ENCODE measurements around the gene NDRG2.
A peak's percentile ranks its signal among the peaks of the same experiment; 100 is the strongest.
"Not testable (repeated sequence)": the region's sequence is repeated elsewhere in the genome, so short reads cannot be mapped to it uniquely, and the experiment has no call there.

NDRG2 gene

DNA sequence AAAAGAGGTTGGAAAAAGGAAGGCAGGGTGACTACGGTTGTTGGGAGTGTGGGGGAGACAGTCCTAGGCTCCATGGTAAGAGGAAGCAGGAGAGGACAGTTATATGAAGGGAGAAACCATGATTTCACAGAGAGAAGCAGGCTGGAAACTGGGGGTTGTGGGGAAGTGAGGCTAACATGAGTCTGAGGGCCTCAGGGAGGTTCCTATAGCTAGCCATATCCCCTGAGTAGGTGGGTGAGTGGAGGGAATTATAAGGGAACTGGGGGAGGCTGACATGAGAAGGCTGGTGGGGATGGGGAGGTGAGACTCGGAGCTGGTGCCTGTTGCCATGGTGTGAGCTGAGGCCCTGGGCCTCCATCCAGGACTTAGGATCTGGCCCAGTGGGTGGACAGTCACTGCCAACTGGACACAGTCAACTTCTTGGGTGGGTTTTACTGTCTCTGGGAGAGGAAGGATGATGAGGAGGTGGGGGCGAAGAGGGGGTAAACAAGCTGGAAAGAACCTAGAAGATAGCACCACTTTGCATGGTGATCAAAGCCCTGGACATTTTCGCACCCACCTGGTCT, 8.4 kb upstream of the NDRG2 start:
- no peak for DNase-seq

- DNase-seq, result no peak
These were observed 7.7 kb upstream of the NDRG2 start for GRCh38 chr14:21032326-21033132.

- DNase-seq, result no peak
These were observed 5.7 kb upstream of the NDRG2 start for GRCh38 chr14:21030531-21030930.

- DNase-seq, result no peak
These were observed 5.1 kb upstream of the NDRG2 start, which contains the start of gene TPPP2 for GRCh38 chr14:21029917-21030316. Gene TPPP2 (plus strand): TSS chr14:21030217. CDS start chr14:21030582, 365 bp downstream.

- no peak for DNase-seq
These were observed 2.1 kb upstream of the NDRG2 start for GRCh38 chr14:21026988-21027315.

DNA sequence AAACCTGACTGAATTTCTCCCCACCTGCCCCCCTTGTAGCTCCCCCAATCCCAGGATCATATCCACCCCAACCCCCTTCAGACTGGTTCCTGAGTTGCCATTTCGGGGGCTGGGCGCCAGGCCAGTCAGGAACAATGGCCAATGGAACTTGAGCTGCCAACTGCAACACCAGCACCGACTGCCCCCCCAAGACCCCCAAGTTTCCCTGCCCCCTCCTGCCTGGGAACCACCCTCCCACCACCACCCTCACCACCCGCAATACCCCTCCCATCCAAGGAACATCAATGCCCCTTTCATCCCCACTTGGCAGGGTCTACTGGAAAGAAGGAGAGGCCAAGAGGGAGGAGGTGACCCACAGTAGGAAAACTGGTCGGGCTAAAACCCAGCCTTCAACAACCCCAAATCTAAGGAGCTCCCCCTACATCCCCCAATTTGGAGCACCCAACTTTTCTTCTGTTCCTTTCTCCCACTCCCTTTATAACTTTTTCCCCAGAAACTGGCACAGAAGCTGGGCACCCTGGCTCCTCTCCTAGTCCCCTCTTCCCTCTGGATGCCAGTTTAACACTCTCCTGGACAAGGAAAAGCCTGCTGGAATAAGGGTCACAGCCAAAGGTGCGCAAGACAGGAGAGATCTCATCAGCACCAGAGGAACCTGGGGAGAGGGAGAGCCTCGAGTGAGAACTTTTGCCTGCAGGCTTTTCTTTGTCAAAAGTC, 1.6 kb upstream of the NDRG2 start:
- DNase-seq, result no peak

DNA sequence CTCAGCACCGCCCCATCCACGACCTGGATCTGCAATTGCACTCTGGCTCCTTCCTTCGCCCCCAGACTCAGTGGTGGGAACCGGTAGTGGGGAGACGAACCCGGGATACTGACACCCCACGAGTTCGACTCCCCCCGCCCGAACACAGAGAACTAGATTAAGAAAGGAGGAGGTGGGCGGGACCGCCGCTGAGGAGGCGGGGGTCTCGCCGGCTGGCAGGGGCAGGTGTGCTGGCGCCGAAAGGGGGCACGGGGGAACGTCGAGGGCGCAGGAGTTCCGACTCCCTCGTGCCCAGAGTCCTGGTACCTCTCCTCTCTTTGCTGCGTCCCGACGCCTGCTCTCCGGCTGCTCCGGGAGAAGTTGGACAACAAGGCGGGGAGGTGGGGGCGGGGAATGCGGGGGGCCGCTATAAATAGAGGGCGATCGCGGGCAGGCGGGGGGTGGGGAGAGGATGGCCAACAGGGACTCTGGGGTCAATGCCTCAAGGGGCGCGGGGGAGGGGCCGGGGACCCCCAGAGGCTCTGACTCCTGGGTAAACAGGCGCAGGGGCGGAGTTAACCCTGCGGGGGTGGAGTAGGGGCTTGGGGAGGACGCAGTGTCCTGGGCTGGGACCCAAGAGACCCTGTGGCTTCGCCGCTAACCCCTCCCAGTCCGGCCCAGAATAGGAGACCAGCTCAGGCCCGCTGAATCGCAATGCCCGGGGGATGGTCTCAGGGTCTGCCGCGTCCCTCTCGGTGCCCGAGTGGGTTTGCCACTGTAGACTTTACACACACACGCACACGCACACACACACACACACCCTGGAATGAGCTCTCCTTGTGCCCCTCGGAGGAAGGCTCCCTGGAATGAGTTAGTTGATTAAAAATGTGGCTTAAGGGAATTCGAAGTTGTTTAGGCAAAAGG, 761 bp upstream of the NDRG2 start:
- DNase-seq, result no peak

DNA sequence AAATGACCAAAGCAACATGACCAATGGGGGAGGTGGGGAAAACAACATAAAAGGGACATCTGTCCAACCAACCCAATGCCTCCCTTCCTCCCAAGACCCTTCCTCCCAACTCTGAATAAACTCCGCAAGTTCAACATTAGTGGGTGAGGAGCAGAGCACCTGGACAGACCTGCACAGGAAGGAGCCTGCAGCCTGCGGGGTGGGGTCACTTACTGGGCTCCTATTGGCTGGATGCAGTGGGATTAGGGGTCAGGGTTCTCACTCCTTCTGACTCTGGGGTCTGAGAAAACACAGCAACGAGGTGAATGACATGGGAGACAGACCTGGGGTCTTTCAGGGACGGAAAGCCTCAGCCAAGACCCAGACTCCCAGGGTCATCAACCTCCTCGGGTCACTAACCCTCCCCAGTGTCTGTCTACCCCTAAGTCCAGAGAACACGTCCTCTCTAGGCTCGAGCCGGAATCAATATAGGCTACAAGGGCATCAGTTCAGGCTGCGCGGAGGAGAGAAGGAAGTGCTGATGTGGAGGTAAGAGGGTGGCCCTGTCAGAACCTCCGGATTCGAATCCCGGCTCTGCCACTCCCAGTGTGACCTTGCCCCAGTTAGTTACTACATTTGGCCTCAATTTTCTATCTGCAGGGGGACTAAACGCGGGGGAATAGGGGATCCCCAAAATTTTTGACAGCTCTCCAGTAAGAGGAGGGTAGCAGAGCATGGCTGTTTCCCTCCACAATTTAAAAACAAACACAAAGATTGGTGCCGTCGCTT, 860 bp downstream of the NDRG2 start:
- DNase-seq, result no peak

- DNase-seq, result no peak
These were observed 1.7 kb downstream of the NDRG2 start for GRCh38 chr14:21023174-21023573.

DNA sequence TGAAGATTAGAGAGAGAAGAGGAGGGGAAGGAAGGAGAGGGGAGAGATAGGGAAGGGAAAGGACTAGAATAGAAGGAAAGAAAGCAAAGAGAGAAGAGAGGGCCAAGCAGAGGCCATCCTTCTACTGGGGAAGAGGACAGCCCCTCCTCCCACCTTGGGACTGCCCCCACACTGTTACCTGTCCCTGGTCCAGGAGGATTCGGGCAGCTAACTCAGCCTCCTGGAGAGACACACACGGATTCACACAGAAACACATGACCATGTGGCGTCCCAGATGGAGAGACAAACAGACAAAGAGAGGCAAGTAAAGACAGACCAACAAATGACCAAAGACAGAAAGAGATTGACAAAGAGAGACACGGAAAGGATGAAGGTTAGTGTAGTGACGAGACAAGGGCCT, 2.2 kb downstream of the NDRG2 start:
- DNase-seq, result no peak

DNA sequence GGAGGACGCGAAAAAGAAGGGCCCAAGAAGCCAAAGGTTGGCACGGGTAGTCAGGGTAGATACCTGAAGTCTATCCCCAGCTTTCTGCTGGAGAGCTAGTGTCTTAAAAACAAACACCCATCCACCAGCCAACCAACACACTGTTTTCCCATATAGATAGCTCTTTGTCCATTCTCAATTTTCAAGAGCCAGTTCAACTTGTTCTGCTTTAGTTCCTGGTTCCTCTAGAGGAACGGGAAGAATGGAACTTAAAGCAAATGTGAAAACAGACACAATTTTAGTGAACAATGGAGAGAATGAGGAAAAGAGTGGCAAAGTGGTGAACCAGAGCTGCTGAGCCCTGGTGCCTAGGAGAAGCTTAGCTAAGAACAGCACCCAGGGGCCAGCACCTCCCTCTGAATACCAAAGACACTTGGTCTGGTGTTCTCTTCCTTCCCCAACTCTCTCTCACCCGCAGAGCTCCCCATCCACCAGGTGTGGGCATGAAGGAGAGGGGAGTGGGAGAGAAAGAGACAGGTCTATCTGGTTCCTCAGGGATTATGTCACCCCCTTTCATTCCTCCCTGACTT, 3.8 kb downstream of the NDRG2 start:
- no peak for DNase-seq

GRCh38 chr14:21019366-21019765, 5.5 kb downstream of the NDRG2 start:
- DNase-seq, result no peak

DNA sequence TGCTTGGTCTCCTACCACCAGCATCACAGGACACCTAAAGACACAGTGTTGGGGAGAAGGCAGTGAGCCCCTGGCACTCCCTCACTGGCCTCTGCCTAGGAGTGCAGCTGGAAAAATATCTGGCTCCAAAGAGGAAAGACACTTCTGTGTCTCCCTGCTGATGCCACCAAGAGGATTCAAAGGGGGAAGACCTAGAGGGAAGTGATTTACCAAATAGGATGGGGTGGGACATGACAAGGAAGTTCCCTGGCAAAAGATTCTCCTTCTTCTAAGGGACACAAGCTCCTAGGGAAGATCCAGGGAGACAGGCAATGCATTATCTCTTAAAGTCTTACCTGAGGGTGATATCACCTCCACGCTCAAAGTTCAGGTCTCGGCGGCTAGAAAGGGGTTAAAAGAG, 6.1 kb downstream of the NDRG2 start:
- no peak for DNase-seq

- DNase-seq, result no peak
These were observed 6.6 kb downstream of the NDRG2 start for GRCh38 chr14:21018286-21018685.

DNA sequence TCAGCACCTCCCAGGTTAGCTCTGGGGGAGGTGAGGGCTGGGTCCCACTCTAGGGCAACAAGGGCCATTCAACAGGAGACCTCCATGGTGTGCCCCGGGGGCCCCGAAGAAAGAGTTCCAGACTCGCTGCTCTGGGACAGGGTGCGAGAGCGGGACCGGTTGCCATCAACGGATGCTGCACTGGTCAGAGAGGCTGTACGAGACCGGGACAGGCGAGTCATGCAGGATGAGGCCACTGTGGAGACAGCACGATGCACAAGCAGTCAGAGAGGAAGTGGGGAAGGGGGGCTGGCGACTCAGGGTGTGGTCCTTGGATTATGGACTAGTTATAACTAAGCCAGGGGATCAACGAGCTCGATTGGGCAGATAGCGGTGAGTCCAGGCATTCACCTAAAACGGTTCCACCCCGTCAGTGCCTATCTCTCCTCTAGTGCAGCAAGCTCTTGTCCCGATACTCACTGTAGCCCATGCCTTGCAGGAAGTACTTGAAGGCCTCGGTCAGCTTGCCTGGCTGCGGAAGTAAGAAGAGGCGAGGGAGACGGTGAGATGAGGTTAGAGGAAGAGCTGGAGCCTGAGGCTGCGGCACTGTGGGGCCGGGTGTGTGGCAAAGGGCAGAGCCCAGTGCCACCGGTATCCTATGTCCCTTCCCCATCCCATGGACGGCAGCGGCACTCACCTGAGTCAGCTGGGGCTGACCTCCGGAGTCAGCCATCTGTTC, 7.2 kb downstream of the NDRG2 start:
- DNase-seq, result no peak

DNA sequence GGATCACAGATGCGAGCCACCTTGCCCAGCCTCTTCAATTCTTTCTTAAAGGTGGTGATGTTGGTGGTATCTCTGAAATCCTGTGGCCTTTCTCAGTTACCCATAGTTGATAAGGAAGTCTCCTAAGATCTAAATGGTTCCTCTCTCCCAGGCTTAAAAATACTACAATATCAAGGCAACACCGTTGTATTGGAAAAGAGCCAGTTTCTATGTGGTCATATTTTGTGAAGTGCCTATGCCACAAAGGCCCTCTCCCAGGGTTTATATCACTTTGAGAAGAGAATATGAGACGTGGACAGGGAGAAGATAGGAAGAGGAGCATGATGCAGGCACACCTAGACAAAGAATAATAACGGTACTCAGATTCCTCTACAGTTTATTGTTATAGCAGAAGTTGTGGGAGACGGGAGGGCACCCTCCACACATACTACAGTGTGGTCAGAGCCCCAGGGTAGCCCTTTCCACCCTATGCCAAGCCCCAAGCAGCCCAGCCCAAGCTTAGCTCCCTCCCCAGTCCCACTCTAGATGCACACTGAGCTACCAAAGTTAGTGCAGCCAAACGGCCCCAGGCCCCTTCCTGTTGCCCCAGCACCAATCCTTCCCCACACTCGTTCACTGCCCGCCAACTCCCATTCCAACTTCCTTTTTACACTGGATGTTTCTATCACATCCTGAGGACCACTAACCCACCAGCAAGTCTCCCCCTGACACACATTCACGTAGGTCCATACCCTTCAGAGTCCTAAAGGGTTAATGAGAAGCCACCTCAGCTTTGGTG, 8.3 kb downstream of the NDRG2 start:
- DNase-seq, result no peak

DNA sequence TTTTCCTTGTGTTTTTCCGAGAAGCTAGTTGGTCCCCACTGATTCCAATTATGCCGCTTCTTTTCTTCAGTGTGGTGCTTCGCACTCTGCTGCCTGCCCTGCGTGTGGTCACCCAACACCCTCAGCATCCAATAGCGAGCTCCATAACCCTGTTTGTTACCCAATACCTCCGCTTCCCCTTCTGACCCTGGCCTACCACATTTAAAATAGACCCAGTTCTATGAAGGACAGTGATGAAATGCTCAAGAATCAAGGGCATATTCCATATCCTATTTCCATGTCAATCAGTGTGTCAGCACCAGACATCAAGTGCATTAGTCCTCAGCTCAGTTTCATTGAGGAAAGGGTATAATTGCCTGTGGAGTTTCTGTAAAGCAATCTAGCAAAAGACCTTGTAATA, 9.5 kb downstream of the NDRG2 start:
- DNase-seq, result no peak

DNA sequence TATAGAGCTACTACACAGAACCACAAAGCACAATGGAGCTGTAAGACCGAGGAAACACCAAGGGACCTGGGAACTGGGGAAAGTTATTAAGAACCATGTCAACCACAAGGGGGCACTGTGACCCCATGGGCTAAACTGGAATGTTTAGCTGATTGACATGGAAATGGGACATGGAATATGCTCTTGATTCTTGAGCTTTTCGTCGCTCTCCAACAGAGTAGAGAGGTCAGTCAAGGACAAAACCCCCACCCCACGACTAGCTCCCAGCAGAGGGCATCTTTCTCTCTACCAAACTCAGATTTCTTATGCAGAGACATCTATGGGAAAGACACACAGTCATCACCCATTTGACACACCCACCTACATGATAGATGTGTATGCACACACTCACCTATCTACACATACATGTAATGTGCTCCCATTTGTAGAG, 10.1 kb downstream of the NDRG2 start:
- DNase-seq, result peak; percentile 54 to 83 (median 67)

DNA sequence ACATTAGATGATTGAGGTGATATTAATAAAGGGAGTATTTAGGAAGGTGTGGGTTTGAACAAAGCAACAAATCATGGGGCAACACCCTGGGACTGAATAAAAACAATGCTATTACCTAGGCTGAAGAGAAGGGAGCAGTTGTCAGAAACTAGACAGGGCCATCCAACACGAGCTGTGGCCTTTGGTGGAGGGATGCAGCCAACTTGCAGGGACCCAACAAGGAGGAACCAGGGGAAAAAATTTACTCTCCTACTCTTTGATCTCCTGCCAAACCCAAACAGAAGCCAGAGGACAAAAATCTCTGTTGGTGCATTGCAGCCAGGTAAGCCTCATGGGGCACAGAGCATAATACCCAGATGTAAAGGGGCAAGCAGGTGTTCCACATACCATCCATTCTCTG, 13.7 kb downstream of the NDRG2 start:
- no peak for DNase-seq

- not testable (repeated sequence) for DNase-seq
These were observed 15.1 kb downstream of the NDRG2 start for GRCh38 chr14:21009721-21010120.
